Effector CD8-positive, alpha-beta T cell (primary cell): ENCODE data around the gene POLE3.
"Not testable (repeated sequence)": the region's sequence is repeated elsewhere in the genome, so short reads cannot be mapped to it uniquely, and the experiment has no call there.

Source experiments
- DNase-seq: peaks from one replicate; lab custom pipeline; 2025; lab: John Stamatoyannopoulos, UW
- total RNA-seq, 4 experiments: gene quantifications; one replicate each; lab custom pipeline; 2026; lab: John Stamatoyannopoulos, UW

The POLE3 gene
- total RNA-seq = 53.6 to 112 (median 84.9) reads per million in 4 experiments

GRCh38 chr9:113410207-113410864, at the start of gene POLE3, which contains the start of gene C9orf43:
Gene POLE3 (minus strand): TSS chr9:113410675. CDS start chr9:113410293, 382 bp downstream.
Gene C9orf43 (plus strand): TSS chr9:113410747. CDS start chr9:113413494, 2,747 bp downstream.
- peak; percentile 87 for DNase-seq

- no peak for DNase-seq
Measured at GRCh38 chr9:113456235-113456634, 45.8 kb upstream of the POLE3 start.

GRCh38 chr9:113454914-113455761, 44.7 kb upstream of the POLE3 start:
- DNase-seq = no peak

GRCh38 chr9:113452113-113452605, 41.7 kb upstream of the POLE3 start:
- no peak for DNase-seq

- no peak for DNase-seq
Measured at GRCh38 chr9:113449376-113449775, 38.9 kb upstream of the POLE3 start.

- DNase-seq = no peak
Measured at GRCh38 chr9:113446323-113446740, 35.9 kb upstream of the POLE3 start.

GRCh38 chr9:113444736-113445135, 34.3 kb upstream of the POLE3 start:
- DNase-seq = no peak

- not testable (repeated sequence) for DNase-seq
Measured at GRCh38 chr9:113437716-113438115, 27.2 kb upstream of the POLE3 start.

GRCh38 chr9:113436728-113437515, 26.4 kb upstream of the POLE3 start:
- no peak for DNase-seq

- no peak for DNase-seq
Measured at GRCh38 chr9:113431191-113431590, 20.7 kb upstream of the POLE3 start.

GRCh38 chr9:113428062-113428615, 17.7 kb upstream of the POLE3 start:
- no peak for DNase-seq

- DNase-seq = no peak
Measured at GRCh38 chr9:113427629-113428028, 17.2 kb upstream of the POLE3 start.

- no peak for DNase-seq
Measured at GRCh38 chr9:113426701-113427100, 16.2 kb upstream of the POLE3 start.

GRCh38 chr9:113425072-113425471, 14.6 kb upstream of the POLE3 start:
- no peak for DNase-seq

- DNase-seq = no peak
Measured at GRCh38 chr9:113421726-113422125, 11.3 kb upstream of the POLE3 start.

- DNase-seq = no peak
Measured at GRCh38 chr9:113417370-113417769, 6.9 kb upstream of the POLE3 start.

GRCh38 chr9:113416149-113416721, 5.8 kb upstream of the POLE3 start:
- no peak for DNase-seq

- no peak for DNase-seq
Measured at GRCh38 chr9:113409883-113410206, 630 bp downstream of the POLE3 start.

- no peak for DNase-seq
Measured at GRCh38 chr9:113409481-113409880, 994 bp downstream of the POLE3 start.

- peak; percentile 36 for DNase-seq
Measured at GRCh38 chr9:113406873-113407511, 3.5 kb downstream of the POLE3 start.

- not testable (repeated sequence) for DNase-seq
Measured at GRCh38 chr9:113406353-113406752, 4.1 kb downstream of the POLE3 start.
